OCI-M2 (cell line): ENCODE measurements around the gene PRLR.
"Not testable (repeated sequence)": the region's sequence is repeated elsewhere in the genome, so short reads cannot be mapped to it uniquely, and the experiment has no call there.

Experiments used
- DNase-seq: peaks from one replicate; lab custom pipeline; 2025; ENCODE audit not compliant: unreplicated experiment; lab: John Stamatoyannopoulos, UW

PRLR gene

GRCh38 chr5:35133186-35133585 is 97.1 kb downstream of the PRLR start:
- no peak for DNase-seq

GRCh38 chr5:35131723-35132122 is 98.6 kb downstream of the PRLR start:
- DNase-seq: no peak

GRCh38 chr5:35129921-35130485 is 100.3 kb downstream of the PRLR start:
- no peak for DNase-seq

- DNase-seq: no peak
These were observed 101.0 kb downstream of the PRLR start for GRCh38 chr5:35129276-35129675.

- no peak for DNase-seq
These were observed 103.3 kb downstream of the PRLR start for GRCh38 chr5:35127006-35127405.

- DNase-seq: no peak
These were observed 104.5 kb downstream of the PRLR start for GRCh38 chr5:35125746-35126145.

- no peak for DNase-seq
These were observed 105.4 kb downstream of the PRLR start for GRCh38 chr5:35124932-35125331.

- DNase-seq: no peak
These were observed 107.5 kb downstream of the PRLR start for GRCh38 chr5:35122819-35123218.

- DNase-seq: no peak
These were observed 109.6 kb downstream of the PRLR start for GRCh38 chr5:35120715-35121114.

GRCh38 chr5:35117967-35118366 is 112.3 kb downstream of the PRLR start:
- no peak for DNase-seq

GRCh38 chr5:35115920-35116319 is 114.4 kb downstream of the PRLR start:
- DNase-seq: no peak

GRCh38 chr5:35114698-35115097 is 115.6 kb downstream of the PRLR start:
- DNase-seq: no peak

GRCh38 chr5:35112300-35112699 is 118.0 kb downstream of the PRLR start:
- DNase-seq: no peak

- not testable (repeated sequence) for DNase-seq
These were observed 125.7 kb downstream of the PRLR start for GRCh38 chr5:35104550-35104949.

GRCh38 chr5:35103637-35104299 is 126.5 kb downstream of the PRLR start:
- no peak for DNase-seq

- DNase-seq: not testable (repeated sequence)
These were observed 128.6 kb downstream of the PRLR start for GRCh38 chr5:35101720-35102119.

- DNase-seq: no peak
These were observed 129.3 kb downstream of the PRLR start for GRCh38 chr5:35101016-35101415.

GRCh38 chr5:35098214-35098613 is 132.1 kb downstream of the PRLR start:
- DNase-seq: no peak

GRCh38 chr5:35096932-35097331 is 133.4 kb downstream of the PRLR start:
- no peak for DNase-seq

- no peak for DNase-seq
These were observed 134.1 kb downstream of the PRLR start for GRCh38 chr5:35096216-35096615.

- DNase-seq: no peak
These were observed 134.9 kb downstream of the PRLR start for GRCh38 chr5:35095366-35095765.

GRCh38 chr5:35094948-35095347 is 135.3 kb downstream of the PRLR start:
- no peak for DNase-seq

GRCh38 chr5:35092703-35093102 is 137.6 kb downstream of the PRLR start:
- DNase-seq: no peak
